GM06990 (cell line): ENCODE measurements around the gene GHR.

Experiments
- DNase-seq: peaks from one replicate; pipeline ENCODE4 v3.0.0-alpha.2; 2011; ENCODE audit not compliant: insufficient read length; ENCODE audit errors: extremely low read depth
- H3K27me3 ChIP-seq: replicated peaks from 2 replicates; pipeline ENCODE4 v1.6.0; 2011; ENCODE audit warnings: low read length; ENCODE audit not compliant: control insufficient read depth, insufficient read depth
- H3K36me3 ChIP-seq: 2 replicates; pipeline ENCODE4 v1.5.1; 2011; ENCODE audit warnings: low read length; ENCODE audit not compliant: control insufficient read depth, insufficient read depth
- H3K4me3 ChIP-seq: replicated peaks from 2 replicates; pipeline ENCODE4 v1.5.1; 2011; ENCODE audit warnings: low read depth, mild to moderate bottlenecking, control low read depth, low read length
- CTCF ChIP-seq: IDR thresholded peaks from 2 replicates; pipeline ENCODE4 v1.5.1; 2011; ENCODE audit warnings: low read length, control low read depth, mild to moderate bottlenecking, inconsistent platforms; ENCODE audit not compliant: insufficient read depth, poor library complexity, severe bottlenecking

Gene GHR

DNA sequence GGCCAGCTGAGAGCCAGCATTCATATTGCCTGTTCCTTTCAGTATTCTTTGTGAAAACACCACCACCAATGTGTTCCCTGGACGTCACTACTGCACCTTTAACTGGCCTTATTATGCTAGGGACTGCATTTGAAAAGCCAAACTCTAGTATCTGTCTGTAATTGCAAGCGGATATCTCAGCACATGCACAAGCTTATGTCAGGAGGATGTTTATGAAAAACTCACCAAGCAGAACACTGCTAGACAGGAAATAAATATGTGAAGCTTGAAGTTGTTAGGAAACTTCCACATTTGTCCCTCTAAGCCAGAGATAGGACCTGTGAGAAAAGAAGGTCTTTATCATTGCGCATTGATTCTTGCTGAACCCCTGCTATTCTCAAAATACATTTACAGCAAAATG lies 198.0 kb downstream of the GHR start:
- no peaks in the 10 kb centered on the region; the same call in 1 of the 2 replicates for H3K27me3 ChIP-seq
- no peak for DNase-seq
- no peak for TF ChIP-seq CTCF
- no peaks in the 10 kb centered on the region for H3K36me3 ChIP-seq
- no peak overlapping the region for H3K4me3 ChIP-seq

- Histone ChIP-seq H3K36me3 (no peaks in the 10 kb centered on the region), H3K4me3 (no peak overlapping the region), H3K27me3 (no peaks in the 10 kb centered on the region; the same call in 1 of the 2 replicates)
- no peak for TF ChIP-seq CTCF
- DNase-seq: no peak
Measured at GRCh38 chr5:42621662-42622061, 198.4 kb downstream of the GHR start.

DNA sequence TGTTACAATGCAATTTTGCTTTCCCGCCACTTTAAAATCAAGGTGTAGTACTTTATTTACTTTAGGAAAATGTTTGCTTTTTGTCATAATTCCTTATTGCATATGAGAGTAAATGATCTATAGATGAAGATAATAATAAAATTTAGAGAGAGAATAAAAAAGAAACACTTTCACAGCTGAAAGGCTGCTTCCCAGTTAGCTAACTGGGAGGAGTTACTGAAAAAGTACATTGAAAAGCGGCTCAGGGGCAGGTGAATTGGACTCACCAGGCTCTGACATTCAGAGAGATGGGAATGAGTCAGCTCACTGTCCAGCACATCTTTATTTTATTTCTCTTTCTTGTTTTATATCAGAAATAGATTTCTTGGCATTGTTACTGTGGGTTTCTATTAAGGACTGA lies 201.7 kb downstream of the GHR start:
- Histone ChIP-seq H3K36me3 (no peaks in the 10 kb centered on the region), H3K27me3 (no peaks in the 10 kb centered on the region; the same call in 1 of the 2 replicates), H3K4me3 (no peak overlapping the region)
- no peak for TF ChIP-seq CTCF
- no peak for DNase-seq

- DNase-seq: no peak
- no peaks in the 10 kb centered on the region for H3K36me3 ChIP-seq
- TF ChIP-seq CTCF: no peak
- no peaks in the 10 kb centered on the region; the same call in 1 of the 2 replicates for H3K27me3 ChIP-seq
- H3K4me3 ChIP-seq: no peak overlapping the region
Measured at GRCh38 chr5:42626462-42626861, 203.2 kb downstream of the GHR start.

DNA sequence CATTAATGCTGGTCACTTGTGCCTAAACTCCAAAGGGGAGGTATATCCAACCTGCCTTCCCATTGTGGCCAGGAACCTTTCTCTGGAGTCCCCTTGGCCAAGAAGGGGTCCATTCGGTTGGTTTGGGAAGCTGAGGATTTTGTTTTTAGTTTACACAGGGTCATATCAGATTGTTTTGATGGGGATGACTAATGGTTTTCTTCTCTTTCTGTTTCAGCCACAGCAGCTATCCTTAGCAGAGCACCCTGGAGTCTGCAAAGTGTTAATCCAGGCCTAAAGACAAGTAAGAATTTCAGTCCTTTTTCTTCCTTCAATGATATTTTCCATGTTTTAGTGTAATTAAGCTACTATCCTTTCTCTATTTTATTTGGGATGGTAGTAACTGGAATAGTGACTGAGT lies 205.6 kb downstream of the GHR start:
- no peak for TF ChIP-seq CTCF
- no peak for DNase-seq
- no peaks in the 10 kb centered on the region; the same call in 1 of the 2 replicates for H3K27me3 ChIP-seq
- H3K4me3 ChIP-seq: no peak overlapping the region
- no peaks in the 10 kb centered on the region for H3K36me3 ChIP-seq

DNA sequence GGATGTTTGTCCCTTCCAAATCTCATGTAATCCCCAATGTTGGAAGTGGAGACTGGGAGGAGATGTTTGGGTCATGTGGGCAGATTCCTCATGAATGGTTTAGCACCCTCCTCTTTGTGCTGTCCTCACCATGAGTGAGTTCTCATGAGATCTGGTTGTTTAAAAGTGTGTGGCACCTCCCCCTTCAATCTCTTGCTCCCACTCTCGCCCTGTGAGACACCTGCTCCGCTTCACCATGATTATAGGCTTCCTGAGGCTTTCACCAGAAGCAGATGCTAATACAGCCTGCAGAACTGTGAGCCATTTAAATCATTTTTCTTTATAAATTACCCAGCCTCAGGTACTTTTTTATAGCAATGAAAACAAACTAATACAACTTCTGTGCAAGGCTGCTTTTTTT lies 206.0 kb downstream of the GHR start:
- DNase-seq: no peak
- no peak for TF ChIP-seq CTCF
- Histone ChIP-seq H3K36me3 (no peaks in the 10 kb centered on the region), H3K4me3 (no peak overlapping the region), H3K27me3 (no peaks in the 10 kb centered on the region; the same call in 1 of the 2 replicates)
